ENCODE data around the gene ZWILCH. TPM values are rescaled to one million over a fixed set of nuclear protein-coding genes. Genes with fewer than 3 reads are reported as not detected.
"Not testable (repeated sequence)": the region's sequence is repeated elsewhere in the genome, so short reads cannot be mapped to it uniquely, and the experiment has no call there.

ZWILCH gene
- total RNA-seq, 1 experiment from 2014 or later, result 9.2 TPM

DNA sequence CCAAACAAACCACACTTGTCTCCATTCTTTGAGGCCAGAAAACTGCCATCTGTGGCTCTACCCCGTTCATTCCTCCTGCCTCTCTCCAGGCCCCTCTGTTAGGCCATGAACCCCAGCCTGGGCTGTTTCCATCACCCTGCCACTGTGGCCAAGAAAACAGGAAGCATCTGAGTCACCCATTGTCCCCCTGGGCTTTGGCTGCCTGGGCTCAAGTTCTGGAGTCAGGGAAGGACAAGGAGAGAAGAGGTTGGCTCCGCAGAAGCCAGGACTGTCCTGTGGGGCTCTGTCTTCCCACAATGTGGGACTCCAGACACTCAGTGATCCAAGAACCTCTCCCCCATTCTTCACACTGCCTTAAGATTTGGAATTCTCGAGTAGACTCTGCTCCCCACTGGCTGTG, 75.5 kb downstream of the ZWILCH start:
- no peak for DNase-seq (ENCODE audit: low spot score)

DNA sequence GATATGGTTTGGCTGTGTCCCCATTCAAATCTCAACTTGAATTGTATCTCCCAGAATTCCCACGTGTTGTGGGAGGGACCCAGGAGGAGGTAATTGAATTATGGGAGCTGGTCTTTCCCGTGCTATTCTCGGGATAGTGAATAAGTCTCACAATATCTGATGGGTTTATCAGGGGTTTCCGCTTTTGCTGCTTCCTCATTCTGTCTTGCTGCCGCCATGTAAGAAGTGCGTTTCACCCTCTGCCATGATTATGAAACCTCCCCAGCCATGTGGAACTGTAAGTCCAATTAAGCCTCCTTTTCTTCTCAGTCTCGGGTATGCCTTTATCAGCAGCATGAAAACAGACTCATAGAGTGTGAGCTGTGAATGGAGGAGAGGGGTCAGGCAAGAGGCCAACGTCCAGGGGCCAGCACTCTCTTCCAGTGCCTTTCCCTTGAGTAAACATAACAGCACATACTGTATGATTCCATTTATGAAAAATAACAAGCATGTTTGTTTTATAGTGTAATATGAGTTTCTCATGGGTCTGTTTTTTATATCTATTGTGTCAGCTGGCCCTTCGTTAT, 76.9 kb downstream of the ZWILCH start:
- peak; percentile 79 for DNase-seq (ENCODE audit: low spot score)

DNA sequence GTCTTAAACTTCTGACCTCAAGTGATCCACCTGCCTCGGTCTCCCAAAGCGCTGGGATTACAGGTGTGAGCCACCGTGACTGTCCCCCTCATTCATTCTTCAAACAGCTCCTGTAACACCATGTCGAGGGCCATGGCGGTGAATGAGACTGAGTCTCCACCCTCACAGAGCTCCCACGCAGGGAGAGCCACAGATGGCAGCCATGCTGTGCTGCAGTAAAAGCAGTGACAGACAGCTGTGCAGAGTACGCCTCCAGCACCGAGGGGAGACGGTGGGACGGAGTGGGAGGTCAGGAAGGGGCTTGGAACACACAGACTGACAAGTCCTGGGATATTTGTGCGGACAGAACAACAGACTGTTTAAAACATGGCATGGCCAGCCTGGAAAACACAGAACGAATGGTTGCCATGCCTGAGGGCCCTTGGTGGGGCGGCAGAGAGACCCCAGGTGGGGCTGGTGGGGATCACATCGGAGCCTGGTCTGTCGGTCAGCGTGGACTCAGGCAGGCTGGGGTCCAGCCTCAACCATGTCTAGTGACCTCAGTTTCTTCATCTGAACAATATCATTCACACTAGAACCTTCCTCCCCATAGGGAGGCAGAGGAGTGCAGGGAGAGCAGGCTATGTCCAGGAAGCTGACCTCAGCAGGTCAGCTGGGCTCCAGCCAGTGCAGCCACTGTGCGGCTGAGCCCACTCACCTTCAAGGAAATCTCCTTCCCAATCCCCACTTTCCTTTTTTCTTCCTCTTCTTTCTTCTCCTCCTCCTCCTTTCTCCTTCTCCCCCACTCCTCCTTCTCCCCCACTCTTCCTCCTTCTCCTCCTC, 81.2 kb downstream of the ZWILCH start:
- no peak for DNase-seq (ENCODE audit: low spot score)

DNA sequence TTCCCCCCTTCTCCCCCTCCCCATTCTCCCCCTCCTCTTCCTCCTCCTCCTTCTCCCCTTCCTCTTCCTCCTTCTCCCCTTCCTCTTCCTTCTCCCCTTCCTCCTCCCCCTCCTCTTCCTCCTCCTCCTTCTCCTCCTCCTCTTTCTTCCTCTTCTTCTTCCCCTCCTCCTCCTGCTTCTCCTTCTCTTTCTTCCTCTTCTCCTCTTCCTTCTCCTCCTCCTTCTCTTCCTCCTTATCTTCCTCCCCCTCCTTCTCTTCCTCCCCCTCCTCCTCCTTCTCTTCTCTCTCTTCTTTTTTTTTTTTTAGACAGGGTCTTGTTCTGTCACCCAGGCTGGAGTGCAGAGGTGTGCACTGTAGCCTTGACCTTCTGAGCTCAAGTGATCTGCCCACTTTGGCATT, 81.9 kb downstream of the ZWILCH start:
- DNase-seq (ENCODE audit: low spot score), result no peak

DNA sequence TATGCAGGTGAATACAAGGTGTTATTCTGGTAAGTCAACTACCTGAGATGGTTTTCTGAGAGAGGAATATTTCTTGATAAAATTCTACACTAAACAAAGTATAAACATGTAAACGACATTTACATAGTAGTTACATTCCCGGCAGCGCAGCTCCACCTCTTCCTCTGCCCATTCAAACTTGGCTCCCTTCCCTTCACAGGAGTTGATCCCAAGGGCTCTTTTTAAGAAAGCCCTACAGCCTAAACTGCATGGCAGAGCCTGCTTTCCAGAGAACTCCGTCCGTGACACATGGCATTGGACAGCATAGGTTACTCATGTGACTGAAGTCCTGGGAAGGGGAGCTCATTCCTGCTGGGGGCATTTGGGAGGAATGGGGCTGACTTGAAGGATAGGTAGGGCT, 82.6 kb downstream of the ZWILCH start:
- DNase-seq (ENCODE audit: low spot score), result no peak

DNA sequence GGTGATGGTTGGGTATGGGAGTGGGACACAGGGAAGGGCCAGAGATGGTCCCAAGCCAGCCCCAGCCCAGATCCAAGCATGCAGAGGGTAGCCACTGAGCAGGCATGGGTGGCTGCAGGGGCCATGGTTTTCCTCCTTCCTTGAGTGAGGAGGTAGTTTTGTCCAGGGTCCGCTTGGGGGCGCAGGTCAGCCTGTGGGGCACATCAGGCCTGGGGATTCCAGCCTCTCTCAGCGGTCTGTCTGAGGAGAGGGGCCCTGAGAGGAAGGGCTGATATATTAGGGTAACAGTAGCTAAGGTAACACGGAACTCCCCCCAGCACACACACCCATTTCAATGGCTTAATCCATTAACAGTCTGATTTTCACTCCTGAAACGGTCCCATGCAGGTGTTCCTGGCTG, 83.4 kb downstream of the ZWILCH start:
- DNase-seq (ENCODE audit: low spot score), result no peak

DNA sequence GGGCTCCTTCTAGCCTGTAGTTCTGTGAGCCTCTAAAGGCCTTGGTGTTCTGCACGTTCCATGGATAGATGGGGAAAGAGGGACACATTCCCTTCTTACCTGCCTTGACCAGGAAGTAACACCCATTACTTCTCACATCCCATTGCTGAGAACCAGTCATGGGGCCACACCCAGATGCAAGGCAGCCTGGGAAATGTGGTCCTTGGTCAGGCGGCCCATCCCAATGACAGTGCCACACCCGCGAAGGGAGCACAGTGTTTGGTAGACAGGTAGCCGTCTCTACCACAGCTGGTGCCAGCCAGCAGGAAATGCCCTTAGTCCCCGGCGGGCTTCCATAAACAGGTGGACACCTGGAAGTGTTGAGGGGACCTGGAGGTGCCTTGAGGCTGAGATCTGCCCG, 83.8 kb downstream of the ZWILCH start:
- DNase-seq (ENCODE audit: low spot score), result no peak

DNA sequence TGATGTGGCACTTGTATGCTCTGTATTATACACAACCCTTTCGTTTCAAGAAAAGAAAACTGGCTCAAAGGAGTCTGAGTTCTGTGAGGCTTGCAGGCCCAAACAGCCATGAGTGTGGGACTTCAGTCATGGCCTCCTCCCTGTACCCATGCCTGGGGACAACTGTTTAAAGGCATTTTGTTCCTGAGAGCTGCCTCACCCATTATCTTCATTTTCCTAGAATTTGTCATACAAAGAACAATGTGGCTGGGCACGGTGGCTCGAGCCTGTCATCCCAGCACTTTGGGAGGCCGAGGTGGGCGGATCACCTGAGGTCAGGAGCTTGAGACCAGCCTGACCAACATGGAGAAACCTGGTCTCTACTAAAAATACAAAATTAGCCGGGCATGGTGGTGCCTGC, 84.3 kb downstream of the ZWILCH start:
- DNase-seq (ENCODE audit: low spot score), result not testable (repeated sequence)

DNA sequence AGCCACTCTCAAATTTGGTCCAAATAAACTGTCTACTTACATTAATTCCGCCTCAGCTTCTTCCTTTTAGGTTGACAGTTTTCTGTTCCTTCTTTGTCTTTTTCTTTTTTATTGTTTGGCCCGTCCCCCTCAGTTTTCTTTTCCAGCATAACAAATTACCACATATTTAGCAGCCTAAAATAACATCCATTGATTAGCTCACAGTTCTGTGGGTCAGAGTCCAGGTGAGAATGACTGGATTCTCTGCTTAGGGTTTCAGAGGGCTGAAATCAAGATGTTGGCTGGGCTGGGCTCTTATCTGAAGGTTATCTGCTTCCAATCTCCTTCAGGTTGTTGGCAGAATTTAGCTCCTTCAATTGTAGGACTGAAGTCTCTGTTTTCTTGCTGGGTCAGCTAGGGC, 85.3 kb downstream of the ZWILCH start:
- DNase-seq (ENCODE audit: low spot score), result no peak

DNA sequence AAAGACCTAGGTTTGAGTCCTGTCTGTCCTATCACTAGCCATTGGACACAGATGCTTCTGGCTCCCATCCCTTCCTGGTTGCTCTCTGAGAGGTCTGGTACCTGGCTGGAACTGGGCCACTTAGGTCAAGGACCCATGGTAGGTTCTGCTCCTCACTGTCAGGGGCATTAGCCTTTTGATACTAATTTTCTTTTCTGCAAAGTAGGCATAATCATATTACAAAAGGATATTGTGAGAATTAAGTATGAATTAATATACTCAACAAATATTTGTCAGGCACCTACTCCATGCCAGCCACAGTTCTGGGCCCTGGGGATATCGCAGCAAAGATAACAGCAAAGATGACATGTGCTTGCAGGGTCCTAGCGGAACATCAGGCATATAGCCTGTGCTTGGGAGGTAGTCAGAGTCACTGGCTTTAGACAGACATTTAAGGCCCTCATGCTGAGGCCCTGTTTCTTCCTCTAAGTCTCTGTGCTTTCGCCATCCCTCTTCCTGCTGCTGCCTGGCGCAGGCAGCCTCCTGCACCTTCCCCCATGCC, 86.3 kb downstream of the ZWILCH start:
- DNase-seq (ENCODE audit: low spot score), result no peak

DNA sequence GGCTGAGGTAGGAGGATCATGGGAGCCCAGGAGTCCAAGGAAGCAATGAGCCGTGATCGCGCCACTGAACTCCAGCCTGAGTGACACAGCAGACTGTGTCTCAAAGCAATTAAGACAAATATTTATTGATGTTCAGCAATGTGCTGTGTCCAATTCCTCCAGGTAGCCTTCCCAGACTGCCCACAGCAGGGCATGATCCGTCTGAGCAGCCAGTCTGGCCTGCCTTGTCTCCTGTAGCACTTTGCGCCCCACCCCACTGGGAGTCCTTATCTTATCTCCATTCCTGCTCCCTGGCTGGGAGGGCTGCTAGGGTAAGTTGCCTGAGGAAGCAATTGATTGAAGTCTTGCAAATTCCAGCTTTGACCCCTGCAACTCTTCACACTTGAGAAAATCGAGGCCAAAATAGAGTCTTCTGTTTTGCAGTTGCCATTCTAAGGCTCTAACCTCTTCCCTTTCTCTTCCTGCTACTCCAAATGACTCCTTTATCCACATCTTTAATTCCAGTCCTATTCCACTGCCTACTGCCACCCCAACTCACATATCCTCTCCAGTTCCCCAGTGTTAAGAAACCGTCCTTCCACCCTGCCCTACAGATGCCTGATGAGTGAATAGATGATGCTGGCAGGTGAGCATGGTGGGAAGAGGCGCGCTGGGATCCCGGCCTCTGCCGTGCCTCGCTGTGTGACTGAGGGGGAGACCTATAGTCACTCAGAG, 87.5 kb downstream of the ZWILCH start:
- no peak for DNase-seq (ENCODE audit: low spot score)

DNA sequence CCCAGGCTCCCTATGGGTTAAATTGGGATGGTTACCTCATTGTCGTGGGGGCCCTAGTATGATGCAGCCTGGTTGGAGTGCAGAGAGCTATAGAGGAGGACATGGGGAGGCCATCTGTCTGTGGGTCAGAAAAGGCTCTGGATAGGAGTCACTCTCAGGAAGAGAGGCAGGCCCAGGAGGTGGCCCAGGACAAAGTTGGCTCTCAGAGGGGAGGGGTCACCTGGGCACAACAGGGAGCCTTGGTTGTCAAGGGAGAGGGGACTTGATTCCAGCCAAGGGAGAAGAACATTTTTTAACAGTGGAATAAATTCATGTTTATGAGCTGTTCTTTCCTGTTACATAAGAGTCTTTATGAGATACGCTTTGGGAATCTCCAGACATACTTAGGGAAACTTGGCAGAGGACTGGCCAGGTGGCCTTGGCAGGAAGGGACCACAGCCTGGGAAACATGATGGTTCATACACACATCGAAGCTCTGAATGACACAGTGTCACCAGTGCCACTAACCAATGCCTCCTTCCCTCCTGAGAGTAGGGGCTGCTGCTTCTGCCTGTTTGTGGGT, 88.2 kb downstream of the ZWILCH start:
- no peak for DNase-seq (ENCODE audit: low spot score)

DNA sequence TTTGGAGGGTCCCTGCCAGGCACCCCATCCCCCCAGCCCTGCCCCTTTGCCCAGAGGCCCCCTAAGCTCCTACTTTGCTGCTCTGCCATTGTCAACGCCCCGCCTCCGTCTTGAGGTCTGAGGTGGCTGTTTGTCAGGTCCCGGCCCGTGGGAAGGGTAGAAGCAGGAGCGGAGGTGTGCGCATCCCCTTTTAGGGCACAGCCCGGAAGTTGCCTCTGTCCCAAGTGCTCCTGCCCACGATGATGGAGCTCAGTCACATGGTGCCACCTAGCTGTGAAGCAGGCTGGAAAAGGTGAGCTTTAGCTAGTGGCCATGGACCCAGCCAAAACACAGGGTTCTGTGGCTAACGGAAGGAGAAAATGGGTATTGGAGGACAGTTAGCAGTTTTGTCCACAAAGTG, 89.2 kb downstream of the ZWILCH start:
- no peak for DNase-seq (ENCODE audit: low spot score)

DNA sequence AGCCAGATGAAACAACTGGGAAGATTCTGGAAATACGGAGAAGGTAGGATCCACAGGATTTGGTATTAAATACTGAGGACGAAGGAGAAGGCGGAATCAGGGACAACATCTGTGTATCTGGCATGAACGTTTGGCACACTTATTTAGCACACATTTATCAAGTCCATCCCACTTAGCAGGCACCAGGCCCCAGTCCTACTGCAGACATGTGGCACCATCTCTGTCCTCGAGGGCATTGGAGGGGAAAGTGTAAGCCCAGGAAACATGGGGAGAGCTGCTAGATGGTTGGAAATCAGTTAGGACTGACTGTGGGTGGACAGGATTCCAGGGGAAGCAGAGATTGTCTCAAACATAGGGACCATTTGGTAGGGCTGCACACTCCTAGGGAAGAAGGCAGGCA, 89.7 kb downstream of the ZWILCH start:
- DNase-seq (ENCODE audit: low spot score), result no peak

DNA sequence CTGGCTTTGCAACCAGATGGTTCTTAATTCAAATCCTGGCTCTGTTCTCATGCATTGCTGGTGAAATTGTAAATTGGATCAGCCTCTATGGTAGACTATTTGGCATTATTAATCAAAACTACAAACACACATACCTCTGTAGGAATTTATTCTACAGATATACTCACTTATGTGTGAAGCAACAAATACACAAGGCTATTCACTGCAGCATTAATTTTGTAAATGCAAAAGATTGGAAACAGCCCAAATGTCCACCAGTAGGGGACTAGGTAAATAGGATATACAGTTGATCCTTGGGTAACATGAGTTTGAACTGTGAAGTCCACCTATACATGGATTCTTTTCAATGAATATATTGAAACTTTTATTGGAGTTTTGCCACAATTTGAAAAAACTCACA, 90.2 kb downstream of the ZWILCH start:
- no peak for DNase-seq (ENCODE audit: low spot score)

DNA sequence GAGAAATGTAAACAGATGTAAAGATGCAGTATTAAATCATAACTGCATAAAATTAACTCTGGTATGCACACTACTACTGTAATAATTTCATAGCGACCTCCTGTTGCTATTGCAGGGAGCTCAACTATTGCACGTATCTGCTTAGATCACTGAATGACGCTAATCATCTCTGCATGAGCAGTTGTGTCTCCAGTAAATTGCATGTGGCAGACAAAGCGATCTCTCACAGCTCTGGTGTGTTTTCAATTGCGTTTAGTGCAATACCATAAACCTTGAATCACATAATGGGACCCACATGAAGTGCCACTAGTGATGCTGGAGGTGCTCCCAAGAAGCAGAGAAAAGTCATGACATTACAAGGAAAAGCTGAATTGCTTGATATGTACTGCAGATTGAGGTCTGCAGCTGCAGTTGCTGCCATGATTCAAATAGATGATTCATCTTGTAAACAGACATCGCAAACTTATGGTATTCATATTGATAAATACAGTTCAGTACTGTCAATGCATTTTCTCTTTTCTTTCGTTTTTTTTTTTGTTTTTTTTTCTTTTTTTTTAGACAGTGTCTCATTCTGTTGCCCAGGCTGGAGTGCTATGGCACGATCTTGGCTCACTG, 90.9 kb downstream of the ZWILCH start:
- no peak for DNase-seq (ENCODE audit: low spot score)

DNA sequence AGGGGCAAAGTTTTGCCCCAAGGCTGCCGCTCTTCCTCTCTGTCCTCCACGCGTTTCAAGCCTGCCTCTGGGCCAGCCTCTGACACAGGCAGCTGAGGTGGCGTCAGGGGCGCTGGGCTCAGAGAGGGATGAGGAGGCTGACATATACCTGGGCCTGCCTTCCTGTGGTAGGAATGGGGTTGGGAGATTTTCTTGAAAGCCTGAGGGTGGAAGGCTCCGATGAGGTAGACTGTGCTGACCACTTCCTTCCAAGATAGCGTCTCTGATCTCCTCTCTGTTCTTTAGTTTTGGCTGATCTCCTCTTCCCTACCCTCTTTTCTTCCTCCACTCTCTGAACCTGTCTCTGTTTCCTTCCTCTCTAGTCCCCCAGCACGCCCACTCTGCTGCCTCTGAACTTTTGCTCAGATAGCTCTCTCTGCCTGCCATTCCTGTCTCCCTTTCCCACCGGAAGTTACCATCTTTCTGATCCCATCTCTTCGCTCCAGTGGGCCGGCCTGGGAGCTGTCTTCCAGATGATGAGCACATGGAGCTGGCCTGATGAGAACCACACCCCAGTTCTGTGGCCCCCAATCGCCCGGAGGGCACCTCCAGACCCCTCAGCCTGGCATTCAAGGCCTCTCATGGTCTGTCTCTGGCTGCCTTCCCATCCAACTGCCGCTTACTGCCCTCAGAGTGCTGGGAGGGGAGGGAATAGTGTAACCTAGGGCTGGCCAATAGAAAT, 93.1 kb downstream of the ZWILCH start:
- DNase-seq (ENCODE audit: low spot score), result no peak

Measured in HT-29 (cell line).